Small intestine (tissue), 7 donors: ENCODE results near the gene CPLX1. TPM values are rescaled to one million over a fixed set of nuclear protein-coding genes. Genes with fewer than 3 reads are reported as not detected.
"Not testable (repeated sequence)": the region's sequence is repeated elsewhere in the genome, so short reads cannot be mapped to it uniquely, and the experiment has no call there.

Experiments used
- DNase-seq, 2 donors: peaks; one replicate each; pipeline versions ENCODE4 v3.0.0 to v3.0.0-alpha.2; 2013
- FAIRE-seq: peaks from 2 replicates; lab custom pipeline; 2012; peaks lifted over from hg19 to GRCh38; lab: Jason Lieb, UNC
- H3K27ac ChIP-seq, 3 donors: one replicate each; pipeline ENCODE4 v1.5.1; 2013; ENCODE audit warnings: low read length in 2 of 3, mild to moderate bottlenecking in 2 of 3, control low read depth in 1 of 3, inconsistent platforms in 1 of 3, low read depth in 1 of 3, moderate library complexity in 1 of 3
- H3K27me3 ChIP-seq, 3 donors: one replicate each; pipeline ENCODE4 v1.6.1; 2013; ENCODE audit warnings: low read length in 3 of 3, inconsistent platforms in 1 of 3; ENCODE audit not compliant: control insufficient read depth in 3 of 3, insufficient read depth in 3 of 3
- H3K36me3 ChIP-seq, 3 donors: one replicate each; pipeline ENCODE4 v1.6.1; 2013; ENCODE audit warnings: low read length in 3 of 3, inconsistent platforms in 1 of 3, low read depth in 1 of 3, mild to moderate bottlenecking in 1 of 3, moderate library complexity in 1 of 3; ENCODE audit not compliant: control insufficient read depth in 3 of 3, insufficient read depth in 2 of 3
- H3K4me1 ChIP-seq, 3 donors: one replicate each; pipeline ENCODE4 v1.6.1; 2013; ENCODE audit warnings: low read length in 2 of 3, inconsistent platforms in 1 of 3, low read depth in 1 of 3, mild to moderate bottlenecking in 1 of 3, moderate library complexity in 1 of 3; ENCODE audit not compliant: control insufficient read depth in 3 of 3, insufficient read depth in 2 of 3
- H3K4me3 ChIP-seq, 3 donors: one replicate each; pipeline ENCODE4 v1.5.1; 2013; ENCODE audit warnings: low read length in 3 of 3, control low read depth in 1 of 3, inconsistent platforms in 1 of 3, low read depth in 1 of 3, mild to moderate bottlenecking in 1 of 3, moderate library complexity in 1 of 3
- H3K9me3 ChIP-seq, 2 donors: one replicate each; pipeline ENCODE4 v1.6.1; 2013; ENCODE audit warnings: low read depth in 1 of 2, low read length in 1 of 2; ENCODE audit not compliant: control insufficient read depth in 2 of 2, insufficient read depth in 1 of 2
- WGBS, 3 donors: extraction: QIAGEN DNeasy Blood & Tissue Kit; methylation state at CpG; one replicate each; pipeline ENCODE4 v1.1.7; 2013; 5-methylcytosine and 5-hydroxymethylcytosine counted together
- polyA plus RNA-seq, 4 donors: library from polyadenylated mRNA; stranded (reverse) in 3 of 4; unstranded in 1 of 4; fragments of 200-250 nt in 3 of 4; fragments of 120-200 nt in 1 of 4; gene quantifications; one replicate each; pipeline versions ENCODE4 v1.2.1 to v1.2.3, GENCODE V29; 2013
- donor health status: healthy with polysubstance abuse.
- donor health status: control.
- donor health status: control.
- donor health status: Bipolar disorder and iron deficiency.
- donor health status: healthy.

CPLX1 gene
- polyA plus RNA-seq, 4 donors = 1.4 to 2.6 TPM; not detected in 2

- peaks cover 0 to 28% (median 4%) of the 10 kb centered on the region in 3 donors for H3K4me1 ChIP-seq
- H3K36me3 ChIP-seq = peaks cover 11 to 44% (median 12%) of the 10 kb centered on the region in 3 donors
- no peak overlapping the region for H3K4me3 ChIP-seq
- WGBS, 3 donors = 89 to 92% (median 90%) methylated on average over 2 of the region's 2 CpGs
- H3K9me3 ChIP-seq = no peaks in the 10 kb centered on the region
- peaks cover 0 to 8% (median under 1%) of the 10 kb centered on the region in 3 donors for H3K27me3 ChIP-seq
- DNase-seq (no peak), FAIRE-seq (no peak)
- H3K27ac ChIP-seq = no peak overlapping the region
These were observed 46.4 kb downstream of the CPLX1 start for GRCh38 chr4:779555-779954.

GRCh38 chr4:777520-778262 lies 48.2 kb downstream of the CPLX1 start:
- Histone ChIP-seq H3K27me3 (no peaks in the 10 kb centered on the region), H3K36me3 (peaks cover 14 to 60% (median 15%) of the 10 kb centered on the region in 3 donors), H3K4me3 (no peak overlapping the region), H3K27ac (no peak overlapping the region), H3K4me1 (peaks cover 0 to 21% (median 6%) of the 10 kb centered on the region in 3 donors), H3K9me3 (no peaks in the 10 kb centered on the region)
- FAIRE-seq (no peak), DNase-seq (no peak)
- WGBS, 3 donors = 86 to 95% (median 94%) methylated on average over 6 of the region's 6 CpGs

DNA sequence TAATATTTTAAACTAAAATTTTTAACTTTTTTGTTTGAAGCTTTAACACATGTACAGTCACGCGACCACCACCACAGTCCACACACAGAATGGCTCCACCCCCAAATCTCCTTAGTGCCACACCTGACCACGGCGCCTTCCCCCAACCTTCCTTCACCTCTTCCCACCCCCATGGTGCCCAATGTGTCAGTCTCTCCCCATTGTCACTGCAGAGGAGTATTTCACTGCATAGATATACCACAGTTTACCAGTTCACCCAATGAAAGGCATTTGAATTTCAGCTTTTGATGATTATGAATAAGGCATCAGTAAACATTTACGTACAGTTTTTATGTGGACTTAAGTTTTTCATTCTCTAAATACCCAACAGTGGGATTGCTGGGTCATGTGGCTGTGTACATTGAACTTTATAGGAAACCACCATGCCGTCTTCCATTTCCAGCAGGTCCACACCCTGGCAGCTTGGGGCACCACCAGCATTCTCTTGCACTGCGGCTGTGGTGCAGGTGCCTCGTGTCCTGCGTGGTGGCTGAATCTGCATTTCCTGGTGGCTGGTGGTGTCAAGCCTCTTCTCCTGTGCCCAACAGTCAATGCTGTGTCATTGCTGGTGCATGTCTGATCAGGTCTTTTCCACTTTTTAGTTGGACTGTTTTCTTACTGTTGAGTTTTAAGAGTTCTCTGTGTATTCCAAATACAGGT lies 49.0 kb downstream of the CPLX1 start:
- Histone ChIP-seq H3K36me3 (peaks cover 15 to 65% (median 15%) of the 10 kb centered on the region in 3 donors), H3K4me3 (no peak overlapping the region), H3K9me3 (no peaks in the 10 kb centered on the region), H3K27me3 (no peaks in the 10 kb centered on the region), H3K4me1 (peaks cover 0 to 13% (median 6%) of the 10 kb centered on the region in 3 donors), H3K27ac (no peak overlapping the region)
- DNase-seq (no peak), FAIRE-seq (no peak)
- WGBS, 3 donors = 86 to 97% (median 94%) methylated on average over 9 of the region's 9 CpGs

DNA sequence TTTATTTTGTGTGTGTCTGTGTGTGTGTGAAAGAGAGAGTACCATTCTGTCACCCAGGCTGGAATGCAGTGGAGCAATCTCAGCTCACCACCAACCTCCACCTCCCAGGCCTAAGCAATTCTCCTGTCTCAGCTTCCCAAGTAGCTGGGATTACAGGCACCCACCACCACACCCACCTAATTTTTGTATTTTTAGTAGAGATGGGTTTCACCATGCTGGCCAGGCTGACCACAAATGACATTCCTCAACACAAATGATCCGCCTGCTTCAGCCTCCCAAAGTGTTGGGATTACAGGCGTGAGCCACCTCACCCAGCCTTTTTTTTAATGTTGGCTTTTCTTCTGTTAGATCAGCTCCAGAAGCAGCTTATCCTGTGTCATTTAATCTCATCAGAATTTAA lies 50.4 kb downstream of the CPLX1 start:
- Histone ChIP-seq H3K4me1 (peaks cover 0 to 13% (median 6%) of the 10 kb centered on the region in 3 donors), H3K36me3 (peaks cover 18 to 76% (median 21%) of the 10 kb centered on the region in 3 donors)
- WGBS, 3 donors = 96 to 99% (median 96%) methylated on average over 2 of the region's 2 CpGs
- not testable (repeated sequence) for DNase-seq, H3K4me3 ChIP-seq, H3K27ac ChIP-seq, H3K9me3 ChIP-seq, FAIRE-seq, H3K27me3 ChIP-seq

DNA sequence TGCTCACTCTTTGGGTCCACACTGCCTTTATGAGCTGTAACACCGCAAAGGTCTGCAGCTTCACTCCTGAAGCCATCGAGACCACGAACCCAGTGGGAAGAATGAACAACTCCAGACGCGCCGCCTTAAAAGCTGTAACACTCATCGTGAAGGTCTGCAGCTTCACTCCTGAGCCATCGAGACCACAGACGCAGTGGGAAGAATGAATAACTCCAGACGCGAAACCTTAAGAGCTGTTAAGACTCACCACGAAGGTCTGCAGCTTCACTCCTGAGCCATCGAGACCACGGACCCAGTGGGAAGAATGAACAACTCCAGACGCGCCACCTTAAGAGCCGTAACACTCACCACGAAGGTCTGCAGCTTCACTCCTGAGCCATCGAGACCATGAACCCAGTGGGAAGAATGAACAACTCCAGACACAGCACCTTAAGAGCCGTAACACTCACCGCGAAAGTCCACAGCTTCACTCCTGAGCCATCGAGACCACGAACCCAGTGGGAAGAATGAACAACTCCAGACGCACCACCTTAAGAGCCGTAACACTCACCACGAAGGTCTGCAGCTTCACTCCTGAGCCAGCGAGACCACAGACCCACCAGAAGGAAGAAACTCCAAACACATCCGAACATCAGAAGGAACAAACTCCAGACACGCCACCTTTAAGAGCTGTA lies 51.4 kb downstream of the CPLX1 start:
- not testable (repeated sequence) for DNase-seq, H3K4me3 ChIP-seq, FAIRE-seq, H3K9me3 ChIP-seq, H3K27me3 ChIP-seq, H3K4me1 ChIP-seq, H3K27ac ChIP-seq
- peaks cover 21 to 75% (median 22%) of the 10 kb centered on the region in 3 donors for H3K36me3 ChIP-seq
- WGBS, 3 donors = 94 to 95% (median 95%) methylated on average over 30 of the region's 30 CpGs

DNA sequence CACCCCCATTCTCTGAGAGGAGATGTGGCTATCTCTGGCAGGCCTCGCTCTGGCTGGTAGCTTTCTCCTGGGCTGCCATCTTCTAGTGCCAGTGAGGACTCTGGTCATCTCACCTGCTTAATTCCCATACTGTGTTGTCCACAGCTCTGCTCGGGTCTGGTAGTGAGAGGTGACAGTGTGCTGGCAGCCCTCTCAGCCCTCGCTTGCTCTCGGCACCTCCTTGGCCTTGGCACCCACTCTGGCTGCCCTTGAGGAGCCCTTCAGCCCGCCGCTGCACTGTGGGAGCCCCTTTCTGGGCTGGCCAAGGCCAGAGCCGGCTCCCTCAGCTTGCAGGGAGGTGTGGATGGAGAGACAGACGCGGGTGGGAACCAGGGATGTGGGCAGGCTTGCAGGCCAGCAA lies 52.7 kb downstream of the CPLX1 start:
- H3K9me3 ChIP-seq = no peaks in the 10 kb centered on the region
- 70 to 86% (median 78%) methylated on average over 9 of the region's 9 CpGs for WGBS, 3 donors
- no peaks in the 10 kb centered on the region for H3K27me3 ChIP-seq
- DNase-seq = no peak
- H3K4me3 ChIP-seq = no peak overlapping the region
- no peak overlapping the region for H3K27ac ChIP-seq
- H3K36me3 ChIP-seq = peaks cover 14 to 74% (median 25%) of the 10 kb centered on the region in 3 donors
- H3K4me1 ChIP-seq = peaks cover 0 to 2% (median 0%) of the 10 kb centered on the region in 3 donors
- no peak for FAIRE-seq

- Histone ChIP-seq H3K4me3 (no peak overlapping the region), H3K27me3 (no peaks in the 10 kb centered on the region), H3K36me3 (peaks cover 14 to 77% (median 27%) of the 10 kb centered on the region in 3 donors), H3K9me3 (no peaks in the 10 kb centered on the region), H3K4me1 (peaks cover 0 to 2% (median 0%) of the 10 kb centered on the region in 3 donors), H3K27ac (no peak overlapping the region)
- DNase-seq (no peak), FAIRE-seq (no peak)
- WGBS, 3 donors = 80 to 88% (median 85%) methylated on average over 8 of the region's 8 CpGs
These were observed 53.2 kb downstream of the CPLX1 start for GRCh38 chr4:772776-773175.

DNA sequence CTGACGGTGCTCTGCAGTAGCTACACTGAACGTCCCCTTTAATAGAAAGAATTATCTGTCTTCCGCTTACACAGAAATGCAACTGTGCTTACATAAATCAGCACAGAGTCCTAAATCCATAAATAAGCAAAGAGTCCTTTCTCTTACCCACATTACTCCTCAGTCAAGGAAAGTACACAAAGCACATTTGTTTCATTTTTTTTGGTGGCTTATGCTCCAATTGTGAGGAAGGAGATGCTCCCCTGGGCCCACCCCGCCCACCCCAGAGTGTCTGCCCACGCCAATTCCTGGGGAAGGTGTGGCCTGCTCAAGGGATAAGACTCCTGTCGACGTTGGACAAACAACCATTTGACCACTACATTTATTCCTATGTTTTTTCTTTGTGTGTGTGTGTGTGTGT lies 53.8 kb downstream of the CPLX1 start:
- H3K4me3 ChIP-seq = no peak overlapping the region
- no peak for DNase-seq
- no peaks in the 10 kb centered on the region for H3K27me3 ChIP-seq
- no peak overlapping the region for H3K27ac ChIP-seq
- WGBS, 3 donors = 56 to 65% (median 62%) methylated on average over 7 of the region's 7 CpGs
- H3K36me3 ChIP-seq = peaks cover 14 to 74% (median 25%) of the 10 kb centered on the region in 3 donors
- FAIRE-seq = no peak
- H3K4me1 ChIP-seq = peaks cover 0 to 2% (median 2%) of the 10 kb centered on the region in 3 donors
- no peaks in the 10 kb centered on the region for H3K9me3 ChIP-seq
